Measurements from ENCODE around the gene SIGLEC12. TPM values are rescaled to one million over a fixed set of nuclear protein-coding genes. Genes with fewer than 3 reads are reported as not detected.
A peak's percentile ranks its signal among the peaks of the same experiment; 100 is the strongest.

SIGLEC12 gene
- total and polyA plus RNA-seq, 9 donors: 0.23 to 0.73 (median 0.25) TPM; not detected in 6

DNA sequence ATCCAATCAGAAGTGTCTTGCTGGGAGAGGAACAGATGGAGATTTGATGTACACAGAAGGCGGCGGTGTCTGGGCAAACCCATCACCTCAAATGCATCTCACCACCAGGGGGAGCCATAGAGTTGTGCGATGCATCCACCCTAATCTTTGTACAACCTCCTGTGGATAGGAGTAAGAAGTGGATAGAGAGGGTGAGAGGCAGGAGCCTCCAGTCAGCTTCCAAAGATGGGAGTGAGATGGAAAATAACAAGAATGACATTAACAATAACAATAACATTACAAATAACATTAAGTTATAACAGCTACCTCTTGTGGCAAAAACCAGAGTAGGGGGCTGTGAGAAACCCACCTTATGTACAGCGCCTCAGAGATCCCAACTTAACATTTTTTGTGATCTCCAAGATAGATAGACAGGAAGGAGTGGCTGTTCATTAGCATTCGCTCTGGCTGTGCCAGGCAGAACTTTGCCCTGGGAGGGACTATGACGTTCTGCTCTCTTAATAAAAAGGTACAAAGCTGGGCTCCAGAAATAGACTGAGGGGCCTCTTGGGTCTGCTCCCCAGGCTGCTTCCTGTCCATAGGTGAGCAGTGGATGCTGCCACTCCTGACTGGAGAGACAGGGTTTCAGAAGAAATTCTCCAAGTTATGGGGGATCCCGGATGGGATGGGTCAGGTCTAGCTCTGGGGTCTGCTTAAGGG, 28.4 kb downstream of the SIGLEC12 start:
- TF ChIP-seq, protein P1, sequence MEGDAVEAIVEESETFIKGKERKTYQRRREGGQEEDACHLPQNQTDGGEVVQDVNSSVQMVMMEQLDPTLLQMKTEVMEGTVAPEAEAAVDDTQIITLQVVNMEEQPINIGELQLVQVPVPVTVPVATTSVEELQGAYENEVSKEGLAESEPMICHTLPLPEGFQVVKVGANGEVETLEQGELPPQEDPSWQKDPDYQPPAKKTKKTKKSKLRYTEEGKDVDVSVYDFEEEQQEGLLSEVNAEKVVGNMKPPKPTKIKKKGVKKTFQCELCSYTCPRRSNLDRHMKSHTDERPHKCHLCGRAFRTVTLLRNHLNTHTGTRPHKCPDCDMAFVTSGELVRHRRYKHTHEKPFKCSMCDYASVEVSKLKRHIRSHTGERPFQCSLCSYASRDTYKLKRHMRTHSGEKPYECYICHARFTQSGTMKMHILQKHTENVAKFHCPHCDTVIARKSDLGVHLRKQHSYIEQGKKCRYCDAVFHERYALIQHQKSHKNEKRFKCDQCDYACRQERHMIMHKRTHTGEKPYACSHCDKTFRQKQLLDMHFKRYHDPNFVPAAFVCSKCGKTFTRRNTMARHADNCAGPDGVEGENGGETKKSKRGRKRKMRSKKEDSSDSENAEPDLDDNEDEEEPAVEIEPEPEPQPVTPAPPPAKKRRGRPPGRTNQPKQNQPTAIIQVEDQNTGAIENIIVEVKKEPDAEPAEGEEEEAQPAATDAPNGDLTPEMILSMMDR (IDR thresholded peaks at IDR 0.05): peak; percentile 51 to 61 (median 59)
- TF ChIP-seq EP300 (IDR thresholded peaks at IDR 0.05) (no peak), POLR2A (IDR thresholded peaks at IDR 0.05) (no peak)

DNA sequence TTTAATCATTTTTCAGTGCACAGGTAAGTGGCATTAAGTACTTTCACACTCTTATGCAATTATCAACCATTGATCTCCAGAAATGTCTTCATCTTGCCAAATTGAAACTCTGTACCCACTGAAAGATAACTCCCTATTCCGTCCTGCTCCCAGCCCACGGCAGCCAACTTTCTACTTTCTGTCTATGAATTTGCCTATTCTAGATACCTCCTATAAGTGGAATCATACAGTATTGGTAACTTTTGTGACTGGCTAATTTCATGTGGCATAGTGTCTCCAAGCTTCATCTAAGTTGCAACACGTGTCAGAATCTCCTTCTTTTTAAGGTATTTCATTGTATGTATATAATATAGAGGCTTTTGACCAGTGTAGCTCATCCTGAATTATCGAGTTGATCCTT, 29.0 kb downstream of the SIGLEC12 start:
- no peak for DNase-seq
- Histone ChIP-seq H3K36me3 (no peaks in the 10 kb centered on the region), H3K9me3 (no peaks in the 10 kb centered on the region), H3K4me1 (ENCODE audit: insufficient read depth) (no peaks in the 10 kb centered on the region), H3K27ac (no peak overlapping the region), H3K27me3 (no peaks in the 10 kb centered on the region), H3K4me3 (no peak overlapping the region)
- 11 to 19% (median 14%) methylated on average over 4 of the region's 4 CpGs for WGBS, 3 donors
- TF ChIP-seq EP300 (IDR thresholded peaks at IDR 0.05): no peak
- TF ChIP-seq, protein P1 (IDR thresholded peaks at IDR 0.05): no peak
- TF ChIP-seq POLR2A (IDR thresholded peaks at IDR 0.05): no peak
- intact Hi-C loops (cut with DNase I): loop anchor here in 3 of 4 donors (5.0 to 10.0 kb wide), 3 partner anchors 182 to 312 kb away; no protein-coding TSS in a partner anchor

More for the DNA sequence above, 28.4 kb downstream of the SIGLEC12 start:
- Histone ChIP-seq H3K27me3 (no peaks in the 10 kb centered on the region), H3K36me3 (no peaks in the 10 kb centered on the region), H3K4me1 (ENCODE audit: insufficient read depth) (no peaks in the 10 kb centered on the region), H3K27ac (no peak overlapping the region), H3K9me3 (no peaks in the 10 kb centered on the region), H3K4me3 (no peak overlapping the region)
- intact Hi-C loops (cut with DNase I): loop anchor here in 3 of 4 donors (5.0 to 10.0 kb wide), 3 partner anchors 182 to 312 kb away; no protein-coding TSS in a partner anchor
- DNase-seq: peak; percentile 53 to 79 (median 73)
- WGBS, 3 donors: 25 to 31% (median 26%) methylated on average over 7 of the region's 7 CpGs

DNA sequence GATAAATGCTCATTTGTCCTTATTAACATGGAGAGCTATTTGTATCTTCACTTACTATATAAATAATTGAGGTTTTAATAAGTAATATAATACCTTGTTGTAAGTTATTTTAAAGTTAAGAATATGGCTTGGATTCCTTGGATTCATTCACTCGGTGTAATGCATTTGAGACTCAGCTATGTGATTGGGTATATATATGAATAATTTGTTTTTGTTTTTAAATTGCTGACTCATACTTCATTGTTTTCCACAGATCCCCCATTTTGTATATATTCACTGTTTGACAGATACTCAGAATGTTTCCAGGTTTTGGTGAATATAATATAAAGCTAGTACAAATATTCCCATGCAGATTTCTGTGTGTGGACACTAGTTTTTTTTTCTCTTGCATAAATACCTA, 30.1 kb downstream of the SIGLEC12 start:
- no peak for DNase-seq
- no peaks in the 10 kb centered on the region for H3K9me3 ChIP-seq
- 44 to 63% (median 52%) methylated on average over 1 of the region's 1 CpG for WGBS, 3 donors
- no peak overlapping the region for H3K4me3 ChIP-seq
- H3K27ac ChIP-seq: no peak overlapping the region
- no peaks in the 10 kb centered on the region for H3K27me3 ChIP-seq
- TF ChIP-seq POLR2A (IDR thresholded peaks at IDR 0.05) (no peak), EP300 (IDR thresholded peaks at IDR 0.05) (no peak)
- TF ChIP-seq, protein P1 (IDR thresholded peaks at IDR 0.05): no peak
- no peaks in the 10 kb centered on the region for H3K4me1 ChIP-seq (ENCODE audit: insufficient read depth)
- H3K36me3 ChIP-seq: no peaks in the 10 kb centered on the region
- intact Hi-C loops (cut with DNase I): loop anchor here in 3 of 4 donors (5.0 to 10.0 kb wide), 3 partner anchors 183 to 313 kb away; no protein-coding TSS in a partner anchor

DNA sequence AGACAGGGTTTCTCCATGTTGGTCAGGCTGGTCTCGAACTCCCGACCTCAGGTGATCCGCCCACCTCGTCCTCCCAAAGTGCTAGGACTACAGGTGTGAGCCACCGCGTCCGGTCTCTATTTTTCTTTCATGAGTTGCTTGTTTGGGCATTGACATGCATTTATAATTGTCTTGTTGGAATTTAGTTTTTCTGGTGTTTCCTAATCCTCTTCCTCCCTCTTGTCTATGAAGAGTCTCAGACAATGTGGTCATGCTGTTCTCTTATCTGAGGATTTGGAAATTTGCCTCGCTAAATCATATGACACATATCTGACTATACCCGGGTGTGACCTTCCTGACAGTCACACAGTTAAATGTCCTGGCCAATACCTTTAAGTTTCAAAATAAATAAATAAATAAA, 30.6 kb downstream of the SIGLEC12 start:
- Histone ChIP-seq H3K27ac (no peak overlapping the region), H3K9me3 (no peaks in the 10 kb centered on the region), H3K27me3 (no peaks in the 10 kb centered on the region), H3K4me3 (no peak overlapping the region), H3K36me3 (no peaks in the 10 kb centered on the region), H3K4me1 (ENCODE audit: insufficient read depth) (no peaks in the 10 kb centered on the region)
- no peak for TF ChIP-seq POLR2A (IDR thresholded peaks at IDR 0.05)
- TF ChIP-seq, protein P1 (IDR thresholded peaks at IDR 0.05): no peak
- no peak for TF ChIP-seq EP300 (IDR thresholded peaks at IDR 0.05)
- intact Hi-C loops (cut with DNase I): loop anchor here in 3 of 4 donors (5.0 to 10.0 kb wide), 3 partner anchors 184 to 314 kb away; no protein-coding TSS in a partner anchor
- WGBS, 3 donors: 73 to 80% (median 79%) methylated on average over 9 of the region's 9 CpGs
- no peak for DNase-seq
